Neural crest cell (in vitro differentiated cells): ENCODE results near the gene DOC2B. TPM values are rescaled to one million over a fixed set of nuclear protein-coding genes. Genes with fewer than 3 reads are reported as not detected.

Experiments
- DNase-seq: peaks from one replicate; pipeline ENCODE4 v3.0.0; 2021; ENCODE audit warnings: low read depth, mixed read lengths, low spot score
- H3K27ac Mint-ChIP-seq: one replicate; pipeline ENCODE4 v1.8.0; 2021; ENCODE audit warnings: mild to moderate bottlenecking, mixed read lengths; ENCODE audit not compliant: unreplicated experiment
- H3K27me3 Mint-ChIP-seq: 2 replicates; pipeline ENCODE4 v1.8.0; 2021; ENCODE audit warnings: low read depth, mild to moderate bottlenecking, mixed read lengths
- H3K36me3 Mint-ChIP-seq: 2 replicates; pipeline ENCODE4 v1.8.0; 2021; ENCODE audit warnings: low read depth, mild to moderate bottlenecking, mixed read lengths
- H3K4me1 Mint-ChIP-seq: 2 replicates; pipeline ENCODE4 v1.8.0; 2021; ENCODE audit warnings: mixed read lengths
- H3K4me3 Mint-ChIP-seq: one replicate; pipeline ENCODE4 v1.8.0; 2021; ENCODE audit warnings: mild to moderate bottlenecking, mixed read lengths
- H3K9me3 Mint-ChIP-seq: 2 replicates; pipeline ENCODE4 v1.8.0; 2021; ENCODE audit warnings: mixed read lengths
- CTCF ChIP-seq: fragments of 200-600 bp; sonication (generic); conservative IDR thresholded peaks from 2 replicates; pipeline ENCODE4 v1.5.0; 2021; ENCODE audit warnings: antibody characterized with exemption, mild to moderate bottlenecking
- total RNA-seq: library from RNA; stranded (reverse); gene quantifications from 2 replicates; pipeline ENCODE4 v1.2.1, GENCODE V29; 2021

The DOC2B gene
- total RNA-seq, 1 donor from 2014 or later: 0.91 TPM

GRCh38 chr17:163514-164098 lies 17.8 kb downstream of the DOC2B start:
- Mint-ChIP-seq H3K27ac (no peak overlapping the region), H3K4me1 (peaks cover 5% of the 10 kb centered on the region), H3K4me3 (no peak overlapping the region), H3K36me3 (no peaks in the 10 kb centered on the region), H3K9me3 (no peaks in the 10 kb centered on the region), H3K27me3 (no peaks in the 10 kb centered on the region)
- peak; percentile 49 for TF ChIP-seq CTCF
- no peak for DNase-seq

DNA sequence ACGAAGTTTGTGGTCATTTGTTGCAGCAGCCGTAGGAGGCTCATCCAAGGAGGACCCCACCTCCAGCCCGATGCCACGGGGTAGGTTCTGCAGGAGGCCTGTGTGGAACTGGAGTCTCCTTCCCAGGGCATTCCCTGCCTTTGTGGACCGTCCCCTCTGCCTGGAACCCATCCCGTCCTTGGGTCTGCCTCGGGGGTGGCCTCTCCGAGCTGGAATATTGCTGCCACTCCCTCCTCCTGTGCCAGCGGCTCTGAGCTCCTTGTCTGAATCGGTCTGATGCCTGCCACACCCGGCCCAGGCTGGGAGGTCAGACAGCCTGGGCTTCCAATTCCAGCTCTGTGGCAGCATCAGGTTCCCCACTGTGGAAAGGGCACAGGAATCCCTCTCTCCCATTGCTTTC lies 18.8 kb downstream of the DOC2B start:
- DNase-seq: no peak
- Mint-ChIP-seq H3K27ac (no peak overlapping the region), H3K36me3 (no peaks in the 10 kb centered on the region), H3K27me3 (no peaks in the 10 kb centered on the region), H3K4me1 (peaks cover 5% of the 10 kb centered on the region), H3K9me3 (no peaks in the 10 kb centered on the region), H3K4me3 (no peak overlapping the region)
- TF ChIP-seq CTCF: no peak

DNA sequence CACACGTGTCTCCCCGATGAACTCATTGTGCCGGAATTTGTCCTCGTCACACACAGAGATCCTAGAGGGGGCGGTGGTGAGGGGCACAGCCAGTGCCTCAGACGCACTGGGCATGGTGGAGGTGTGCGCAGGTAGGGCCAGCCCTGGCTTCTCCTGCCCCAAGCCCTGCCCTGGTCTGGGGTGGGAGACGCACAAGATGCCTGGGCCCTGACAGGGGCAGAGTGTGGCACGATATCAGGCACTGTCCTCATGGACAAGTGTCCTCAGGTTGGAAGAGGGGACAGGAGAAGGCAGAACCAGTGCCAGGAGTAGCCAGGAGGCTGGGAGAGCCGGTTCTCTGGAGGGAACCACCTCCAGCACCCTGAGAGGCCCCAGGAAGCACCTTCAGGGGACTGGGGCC lies 20.0 kb downstream of the DOC2B start:
- Mint-ChIP-seq H3K27me3 (no peaks in the 10 kb centered on the region), H3K27ac (no peak overlapping the region), H3K4me3 (no peak overlapping the region), H3K4me1 (peaks cover 5% of the 10 kb centered on the region), H3K9me3 (no peaks in the 10 kb centered on the region), H3K36me3 (no peaks in the 10 kb centered on the region)
- DNase-seq: no peak
- TF ChIP-seq CTCF: no peak

DNA sequence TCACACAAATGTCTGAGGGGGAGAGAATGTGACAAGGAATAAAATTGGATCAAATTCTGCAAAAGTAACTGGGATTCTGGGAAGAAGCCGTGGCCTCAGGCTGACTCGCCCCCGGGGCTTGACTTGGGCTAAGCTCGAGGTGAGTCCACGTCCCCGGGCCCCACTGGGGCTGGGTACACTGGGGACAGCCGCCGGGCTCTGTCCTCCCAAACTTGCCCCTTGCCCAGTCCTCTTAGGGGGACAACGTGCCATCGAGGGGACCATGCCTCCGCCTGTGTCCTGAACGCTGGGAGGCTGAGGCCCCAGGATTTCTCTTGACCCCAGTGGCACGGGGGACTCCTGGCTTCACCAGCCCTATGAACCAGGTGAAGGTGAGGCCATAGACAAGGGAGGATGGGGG lies 21.1 kb downstream of the DOC2B start:
- Mint-ChIP-seq H3K27ac (peak overlapping the region; percentile 78), H3K36me3 (no peaks in the 10 kb centered on the region), H3K9me3 (no peaks in the 10 kb centered on the region), H3K4me3 (no peak overlapping the region), H3K4me1 (peaks cover 5% of the 10 kb centered on the region), H3K27me3 (no peaks in the 10 kb centered on the region)
- TF ChIP-seq CTCF: no peak
- no peak for DNase-seq

- DNase-seq: no peak
- H3K27me3 Mint-ChIP-seq: no peaks in the 10 kb centered on the region
- TF ChIP-seq CTCF: no peak
- H3K4me1 Mint-ChIP-seq: peaks cover 4% of the 10 kb centered on the region
- H3K4me3 Mint-ChIP-seq: no peak overlapping the region
- H3K36me3 Mint-ChIP-seq: no peaks in the 10 kb centered on the region
- no peak overlapping the region for H3K27ac Mint-ChIP-seq
- H3K9me3 Mint-ChIP-seq: no peaks in the 10 kb centered on the region
Measured at GRCh38 chr17:159609-160008, 21.8 kb downstream of the DOC2B start.

DNA sequence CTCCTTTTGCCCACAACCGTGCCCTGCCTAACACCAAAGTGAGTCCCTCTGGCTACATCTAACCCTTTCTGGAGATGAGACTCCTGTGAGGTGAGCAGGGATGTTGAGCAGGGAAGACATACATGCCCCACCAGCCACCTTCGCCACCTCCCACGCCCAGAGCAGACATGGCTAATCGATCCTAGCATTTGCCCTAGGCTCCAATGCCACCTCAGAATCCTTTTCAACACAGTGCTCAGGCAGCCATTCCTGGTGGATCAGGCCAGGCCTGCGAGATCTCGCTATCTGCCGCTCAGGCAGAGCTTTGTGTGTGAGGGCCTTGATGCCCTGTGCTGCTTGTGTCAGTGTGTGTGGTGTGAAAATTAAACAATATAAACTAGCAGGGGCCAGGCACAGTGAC lies 23.1 kb downstream of the DOC2B start:
- H3K36me3 Mint-ChIP-seq: no peaks in the 10 kb centered on the region
- H3K4me3 Mint-ChIP-seq: no peak overlapping the region
- H3K9me3 Mint-ChIP-seq: no peaks in the 10 kb centered on the region
- H3K27me3 Mint-ChIP-seq: no peaks in the 10 kb centered on the region
- H3K27ac Mint-ChIP-seq: no peak overlapping the region
- no peak for DNase-seq
- H3K4me1 Mint-ChIP-seq: no peaks in the 10 kb centered on the region
- no peak for TF ChIP-seq CTCF
